BE2C (cell line): ENCODE data around the gene NUTM2G.
"Not testable (repeated sequence)": the region's sequence is repeated elsewhere in the genome, so short reads cannot be mapped to it uniquely, and the experiment has no call there.

Source experiments
- DNase-seq: peaks from one replicate; pipeline ENCODE4 v3.0.0-alpha.2; 2020
- H3K27me3 ChIP-seq: fragments of 250-450 bp; sonication (Bioruptor Pico); 2 replicates; pipeline ENCODE4 v1.5.1; 2020; ENCODE audit warnings: mild to moderate bottlenecking
- H3K36me3 ChIP-seq: fragments of 250-450 bp; sonication (Bioruptor Pico); 2 replicates; pipeline ENCODE4 v1.5.1; 2020; ENCODE audit warnings: mild to moderate bottlenecking
- H3K4me1 ChIP-seq: fragments of 250-450 bp; sonication (Bioruptor Pico); 2 replicates; pipeline ENCODE4 v1.5.1; 2020
- H3K4me3 ChIP-seq: 2 replicates; pipeline ENCODE4 v1.5.1; 2011; ENCODE audit warnings: low read depth, low read length
- H3K9me3 ChIP-seq: fragments of 250-450 bp; sonication (Bioruptor Pico); 2 replicates; pipeline ENCODE4 v1.5.1; 2020

The NUTM2G gene

GRCh38 chr9:96916531-96916930, 12.1 kb upstream of the NUTM2G start:
- DNase-seq, H3K9me3 ChIP-seq, H3K36me3 ChIP-seq, H3K4me1 ChIP-seq, H3K4me3 ChIP-seq, H3K27me3 ChIP-seq: not testable (repeated sequence)

- not testable (repeated sequence) for H3K4me3 ChIP-seq, H3K36me3 ChIP-seq, DNase-seq, H3K9me3 ChIP-seq, H3K4me1 ChIP-seq, H3K27me3 ChIP-seq
Measured at GRCh38 chr9:96918550-96918949, 10.1 kb upstream of the NUTM2G start.

- DNase-seq, H3K27me3 ChIP-seq: not testable (repeated sequence)
Measured at GRCh38 chr9:96920803-96921202, 7.8 kb upstream of the NUTM2G start.

GRCh38 chr9:96925587-96925986, 3.1 kb upstream of the NUTM2G start:
- not testable (repeated sequence) for H3K36me3 ChIP-seq, H3K9me3 ChIP-seq, H3K27me3 ChIP-seq, DNase-seq, H3K4me1 ChIP-seq, H3K4me3 ChIP-seq

More at GRCh38 chr9:96920803-96921202, 7.8 kb upstream of the NUTM2G start:
- H3K9me3 ChIP-seq, H3K4me1 ChIP-seq, H3K36me3 ChIP-seq, H3K4me3 ChIP-seq: not testable (repeated sequence)

GRCh38 chr9:96931665-96932064, 3.0 kb downstream of the NUTM2G start:
- not testable (repeated sequence) for H3K27me3 ChIP-seq, H3K36me3 ChIP-seq, H3K4me3 ChIP-seq, H3K4me1 ChIP-seq, H3K9me3 ChIP-seq, DNase-seq

GRCh38 chr9:96934097-96934496, 5.5 kb downstream of the NUTM2G start:
- DNase-seq, H3K27me3 ChIP-seq, H3K36me3 ChIP-seq, H3K4me3 ChIP-seq, H3K4me1 ChIP-seq, H3K9me3 ChIP-seq: not testable (repeated sequence)

GRCh38 chr9:96934706-96935105, 6.1 kb downstream of the NUTM2G start:
- H3K4me1 ChIP-seq, H3K27me3 ChIP-seq, H3K4me3 ChIP-seq, H3K9me3 ChIP-seq, H3K36me3 ChIP-seq, DNase-seq: not testable (repeated sequence)

- H3K36me3 ChIP-seq, DNase-seq, H3K4me3 ChIP-seq, H3K9me3 ChIP-seq, H3K4me1 ChIP-seq, H3K27me3 ChIP-seq: not testable (repeated sequence)
Measured at GRCh38 chr9:96935401-96935800, 6.8 kb downstream of the NUTM2G start.

GRCh38 chr9:96937442-96937841, 8.8 kb downstream of the NUTM2G start:
- H3K9me3 ChIP-seq, H3K4me1 ChIP-seq, H3K36me3 ChIP-seq, H3K4me3 ChIP-seq, H3K27me3 ChIP-seq, DNase-seq: not testable (repeated sequence)

- not testable (repeated sequence) for DNase-seq, H3K4me1 ChIP-seq, H3K4me3 ChIP-seq, H3K36me3 ChIP-seq, H3K9me3 ChIP-seq, H3K27me3 ChIP-seq
Measured at GRCh38 chr9:96938957-96939665, 10.5 kb downstream of the NUTM2G start.

- H3K27me3 ChIP-seq, H3K4me3 ChIP-seq, DNase-seq, H3K9me3 ChIP-seq, H3K4me1 ChIP-seq, H3K36me3 ChIP-seq: not testable (repeated sequence)
Measured at GRCh38 chr9:96940982-96941381, 12.3 kb downstream of the NUTM2G start.

- H3K36me3 ChIP-seq, H3K4me1 ChIP-seq, H3K9me3 ChIP-seq, H3K4me3 ChIP-seq, DNase-seq, H3K27me3 ChIP-seq: not testable (repeated sequence)
Measured at GRCh38 chr9:96941628-96942027, 13.0 kb downstream of the NUTM2G start.

GRCh38 chr9:96942181-96942580, 13.5 kb downstream of the NUTM2G start:
- not testable (repeated sequence) for H3K9me3 ChIP-seq, H3K4me1 ChIP-seq, DNase-seq, H3K4me3 ChIP-seq, H3K27me3 ChIP-seq, H3K36me3 ChIP-seq

GRCh38 chr9:96949346-96949745, 20.7 kb downstream of the NUTM2G start:
- DNase-seq, H3K4me1 ChIP-seq, H3K9me3 ChIP-seq, H3K36me3 ChIP-seq, H3K4me3 ChIP-seq, H3K27me3 ChIP-seq: not testable (repeated sequence)

GRCh38 chr9:96950539-96950938, 21.9 kb downstream of the NUTM2G start:
- not testable (repeated sequence) for H3K36me3 ChIP-seq, H3K9me3 ChIP-seq, H3K4me1 ChIP-seq, H3K27me3 ChIP-seq, H3K4me3 ChIP-seq, DNase-seq

GRCh38 chr9:96967591-96967990, 38.9 kb downstream of the NUTM2G start:
- not testable (repeated sequence) for DNase-seq, H3K4me3 ChIP-seq, H3K36me3 ChIP-seq, H3K9me3 ChIP-seq, H3K27me3 ChIP-seq, H3K4me1 ChIP-seq

- not testable (repeated sequence) for H3K4me3 ChIP-seq, H3K36me3 ChIP-seq, H3K4me1 ChIP-seq, H3K9me3 ChIP-seq, DNase-seq, H3K27me3 ChIP-seq
Measured at GRCh38 chr9:96972552-96972951, 43.9 kb downstream of the NUTM2G start.
